Measurements from ENCODE around the gene RABGAP1L.

GRCh38 chr1:174491606-174492005 lies 332.3 kb downstream of the RABGAP1L start:
- TF ChIP-seq CTCF (IDR thresholded peaks at IDR 0.05; ENCODE audit: low read depth, low read length) (no peak), POLR2A (IDR thresholded peaks at IDR 0.05; ENCODE audit: extremely low read depth, insufficient read length) (no peak), MYC (IDR thresholded peaks at IDR 0.05; ENCODE audit: low read depth, low read length) (no peak)
